ENCODE results near the gene RFC5.
"Not testable (repeated sequence)": the region's sequence is repeated elsewhere in the genome, so short reads cannot be mapped to it uniquely, and the experiment has no call there.

Gene RFC5

DNA sequence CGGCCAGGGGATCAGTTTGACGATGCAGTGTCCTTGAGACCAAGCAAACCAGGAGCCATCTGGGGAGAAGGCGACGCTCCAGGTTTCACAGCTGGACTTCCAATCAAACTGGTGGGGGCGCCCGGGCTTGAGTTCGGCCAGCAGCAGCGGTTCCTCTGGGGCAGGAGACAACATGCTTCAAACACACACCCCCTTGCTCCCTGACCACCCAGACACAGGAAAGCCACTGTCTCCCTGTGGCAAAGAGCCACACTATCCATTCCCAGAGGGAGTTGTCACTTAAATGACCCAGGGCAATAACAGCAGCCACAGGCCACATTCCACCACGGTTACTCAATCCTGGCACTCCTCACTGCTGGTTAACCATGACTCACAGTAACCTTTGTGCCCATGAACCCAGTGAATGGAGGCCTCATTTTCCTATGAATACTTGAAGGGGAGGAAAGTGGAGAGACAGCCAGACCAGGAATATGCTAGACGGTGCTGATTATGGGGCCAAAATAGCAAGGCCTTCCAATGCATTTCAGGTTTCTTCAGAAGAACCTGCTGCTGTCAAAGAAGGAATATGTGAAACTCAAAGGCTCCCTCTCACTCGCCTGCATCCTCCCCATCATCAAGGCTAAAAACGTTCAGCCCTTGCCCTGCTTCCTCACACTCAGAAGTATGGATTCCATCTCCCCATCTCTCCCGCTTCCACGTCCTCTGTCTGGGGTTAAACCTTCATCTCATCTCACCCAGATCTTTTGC lies 36.0 kb downstream of the RFC5 start:
- no peak for DNase-seq (ENCODE audit: low read depth, low spot score)

- no peak for DNase-seq (ENCODE audit: low read depth, low spot score)
Measured at GRCh38 chr12:118053071-118053985, 36.8 kb downstream of the RFC5 start.

- peak; percentile 48 for DNase-seq (ENCODE audit: low read depth, low spot score)
Measured at GRCh38 chr12:118055144-118055557, 38.6 kb downstream of the RFC5 start.

- DNase-seq (ENCODE audit: low read depth, low spot score): no peak
Measured at GRCh38 chr12:118055865-118056773, 39.6 kb downstream of the RFC5 start.

DNA sequence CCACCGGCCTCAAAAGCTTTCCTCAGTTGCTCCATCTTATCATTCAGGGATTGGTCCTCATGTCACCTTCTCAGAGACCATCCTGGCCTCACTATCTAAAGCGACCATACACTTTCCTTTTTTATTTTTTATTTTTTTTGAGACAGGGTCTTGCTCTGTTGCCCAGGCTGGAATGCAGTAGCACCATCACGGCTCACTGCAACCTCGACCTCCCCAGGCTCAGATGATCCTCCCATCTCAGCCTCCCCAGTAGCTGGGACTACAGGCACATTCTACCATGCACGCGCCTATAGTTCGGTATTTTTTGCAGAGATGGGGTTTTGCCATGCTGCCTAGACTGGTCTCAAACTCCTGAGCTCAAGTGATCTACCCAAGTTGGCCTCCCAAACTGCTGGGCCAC lies 41.7 kb downstream of the RFC5 start:
- DNase-seq (ENCODE audit: low read depth, low spot score): no peak

- no peak for DNase-seq (ENCODE audit: low read depth, low spot score)
Measured at GRCh38 chr12:118058881-118059280, 42.4 kb downstream of the RFC5 start.

DNA sequence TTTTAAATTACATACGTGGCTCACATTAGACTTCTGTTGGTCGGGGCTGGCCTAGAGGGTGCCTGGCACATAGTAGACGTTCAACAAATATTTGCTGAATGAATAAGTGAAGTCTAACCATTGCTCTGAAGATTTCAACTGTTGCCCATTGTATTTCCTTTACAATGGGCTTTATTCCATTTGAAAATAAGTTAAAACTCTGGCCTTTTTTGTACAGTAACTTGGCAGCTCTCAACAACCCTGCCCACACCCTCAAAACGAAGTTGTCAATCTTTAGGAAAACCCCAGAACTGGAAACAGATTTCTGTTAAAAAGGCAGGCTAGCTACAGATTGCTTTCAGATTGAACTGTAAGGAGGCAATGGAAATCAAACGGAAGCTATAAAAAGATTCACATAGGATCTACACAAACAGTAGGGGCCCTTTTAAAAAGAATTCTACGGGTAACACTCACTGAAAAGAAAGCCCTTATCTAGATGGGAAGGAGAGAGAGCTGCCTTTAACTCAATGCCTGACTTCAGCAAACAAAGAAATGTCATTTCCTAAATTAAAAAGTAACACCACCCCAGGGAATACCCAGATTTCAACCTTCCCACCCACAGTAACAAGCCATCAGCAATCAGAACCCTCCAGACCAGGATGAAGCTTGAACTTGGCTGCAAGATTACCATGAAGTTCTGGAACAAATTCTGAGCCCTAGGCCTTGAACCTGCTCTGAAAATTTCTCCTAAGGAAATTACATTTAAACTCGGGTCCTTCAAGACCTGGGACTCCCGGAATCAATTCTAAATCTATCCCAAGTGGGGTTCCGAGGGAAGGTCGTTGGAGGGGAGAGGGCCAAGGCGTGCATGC lies 43.1 kb downstream of the RFC5 start:
- DNase-seq (ENCODE audit: low read depth, low spot score): no peak

GRCh38 chr12:118060301-118061010 lies 44.0 kb downstream of the RFC5 start:
- no peak for DNase-seq (ENCODE audit: low read depth, low spot score)

DNA sequence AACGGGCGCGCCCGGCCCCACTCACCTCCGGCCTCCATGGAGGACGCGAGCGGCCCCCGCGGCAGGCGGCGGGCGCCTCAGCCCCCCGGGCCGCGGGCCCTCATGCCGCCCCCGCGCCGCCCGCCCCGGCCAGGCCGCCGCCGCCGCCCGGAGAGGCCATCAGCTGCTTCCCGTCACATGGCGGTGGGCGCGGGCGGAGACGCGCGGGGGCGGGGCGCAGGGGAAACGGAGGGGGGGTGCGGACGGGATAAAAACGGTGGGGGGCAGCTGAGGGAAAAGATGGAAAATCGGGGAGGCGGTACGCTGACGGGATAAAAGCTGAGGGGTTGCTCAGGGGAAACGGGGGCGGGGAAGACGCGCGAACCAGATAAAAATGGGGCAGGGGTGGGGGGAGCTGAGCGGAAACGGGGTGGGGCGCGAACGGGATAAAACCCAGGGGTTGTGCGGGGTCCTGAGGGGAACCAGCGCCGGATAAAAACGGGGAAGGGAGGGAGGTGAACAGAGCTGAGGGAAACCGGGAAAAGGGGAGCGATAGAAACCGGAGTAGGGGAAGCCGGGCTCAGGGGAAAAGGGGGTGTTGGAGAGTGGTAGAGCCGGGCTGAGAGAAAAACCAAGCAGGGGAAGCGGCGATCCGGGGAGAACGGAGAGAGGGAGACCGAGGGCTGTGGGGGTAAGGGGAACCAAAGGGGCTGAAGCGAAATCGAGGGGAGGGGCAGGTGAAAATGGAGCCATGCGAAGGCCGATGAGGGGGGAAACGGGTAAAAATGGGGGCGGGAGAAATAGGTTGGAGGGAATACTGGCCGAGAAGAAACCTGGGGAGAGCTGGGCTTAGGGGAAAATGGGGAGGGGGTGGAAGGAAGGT lies 44.7 kb downstream of the RFC5 start, which contains the start of gene WSB2:
TSS of gene WSB2 (minus strand) at position 169 of the 862 bp plus-strand sequence. CDS start at position 38, 131 bp downstream.
- peak; percentile 7 for DNase-seq (ENCODE audit: low read depth, low spot score)

DNA sequence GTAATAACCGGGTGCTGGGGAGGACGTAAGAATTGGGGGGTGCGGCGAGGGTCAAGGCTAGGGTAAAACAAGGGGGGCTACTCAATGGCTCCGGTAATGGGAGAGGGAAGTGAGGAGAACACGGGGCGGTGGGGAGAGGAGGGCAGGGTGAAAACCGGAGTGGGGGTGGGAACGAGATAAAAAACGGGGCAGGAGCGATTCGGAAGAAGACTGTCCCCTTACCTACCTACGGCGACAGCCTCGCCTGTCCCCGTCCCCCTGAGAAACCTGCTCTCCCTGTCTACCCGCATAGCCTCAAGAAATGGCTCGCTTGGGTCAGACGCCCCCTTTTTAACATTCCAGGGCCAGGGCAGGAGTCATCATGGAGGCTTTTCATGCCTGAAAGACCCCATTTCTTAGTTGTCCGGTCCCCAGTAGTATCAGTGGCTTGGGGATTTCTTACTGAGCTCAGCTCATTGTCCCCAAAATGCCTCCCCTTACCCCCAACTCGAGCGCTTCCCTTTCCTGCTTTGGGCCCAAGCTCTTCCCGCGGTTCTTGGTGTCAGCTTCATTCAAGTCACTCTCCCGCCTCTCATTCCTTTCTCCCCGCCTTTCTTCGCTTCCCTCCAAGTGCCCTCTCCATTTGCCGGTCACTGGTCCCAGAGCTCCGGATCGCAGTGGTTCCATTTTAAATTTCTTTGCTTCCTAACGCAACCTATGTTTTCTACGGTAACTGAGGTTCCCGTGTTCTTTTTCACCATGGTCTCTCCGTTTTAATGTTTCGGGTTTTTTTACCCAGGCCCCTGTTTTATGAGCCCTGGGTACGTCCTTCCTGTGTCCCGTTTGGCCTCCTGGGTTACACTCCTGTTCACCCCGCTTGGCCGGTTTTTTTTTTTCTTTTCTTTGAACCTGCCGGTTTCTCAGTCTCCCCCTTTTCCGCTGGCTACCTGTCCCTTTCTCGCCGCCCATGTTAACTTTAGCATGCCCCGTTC lies 45.7 kb downstream of the RFC5 start:
- no peak for DNase-seq (ENCODE audit: low read depth, low spot score)

DNA sequence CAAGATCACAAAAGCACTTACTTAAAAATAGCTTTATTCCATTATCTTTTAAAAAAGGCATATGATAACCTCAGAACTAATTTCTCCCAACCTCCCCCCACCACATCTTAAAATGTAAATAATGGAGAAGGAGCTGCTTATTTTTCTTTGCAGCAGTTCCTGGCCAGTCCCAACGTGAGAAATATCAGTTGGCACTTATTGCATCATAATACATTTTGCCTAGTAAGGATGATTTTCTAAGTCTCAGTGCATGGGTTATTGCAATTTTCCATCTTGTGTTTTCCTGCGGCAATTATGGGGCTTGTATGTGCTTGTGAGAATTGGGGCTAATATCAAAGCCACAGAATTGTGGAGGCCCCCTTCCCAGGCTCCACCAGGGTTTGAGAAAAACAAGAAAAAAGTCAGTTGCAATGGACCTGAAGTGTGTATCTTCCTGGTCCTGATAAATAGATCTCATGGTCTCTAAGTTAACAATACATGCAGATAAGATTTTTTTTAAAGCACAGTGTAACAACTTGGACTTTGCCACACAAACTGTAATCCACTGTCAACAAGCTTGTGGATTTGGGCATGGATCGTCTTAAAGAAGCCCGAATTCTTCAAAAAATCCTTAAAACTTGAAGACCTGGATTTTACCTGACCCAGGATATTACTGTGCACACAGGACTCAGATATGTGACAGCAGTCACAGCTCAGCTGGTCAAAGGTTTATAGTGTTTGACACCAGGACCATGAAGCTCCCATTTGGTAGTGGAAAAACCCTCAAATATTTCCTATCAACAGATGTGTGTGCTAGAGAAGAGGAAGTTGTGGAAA lies 47.3 kb downstream of the RFC5 start:
- no peak for DNase-seq (ENCODE audit: low read depth, low spot score)

- no peak for DNase-seq (ENCODE audit: low read depth, low spot score)
Measured at GRCh38 chr12:118064608-118065007, 48.1 kb downstream of the RFC5 start.

DNA sequence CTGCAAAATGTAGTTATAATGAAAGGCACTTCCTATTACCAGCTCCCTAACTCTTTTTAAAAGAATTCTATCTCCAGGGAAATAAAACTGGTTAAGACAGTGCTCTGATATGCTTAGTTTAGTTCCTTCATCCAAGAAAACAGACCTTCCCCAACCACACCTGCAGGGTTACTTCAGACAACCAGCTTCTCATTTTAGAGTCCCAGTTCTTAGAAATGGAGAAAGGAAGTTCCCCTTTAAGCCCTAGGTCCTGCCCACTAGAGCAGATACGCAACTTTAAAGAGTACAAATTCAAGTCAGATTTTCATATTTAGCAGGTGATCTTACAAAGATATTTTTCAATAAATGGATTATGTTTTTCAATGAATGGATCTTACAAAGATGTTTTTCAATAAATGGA lies 48.9 kb downstream of the RFC5 start:
- no peak for DNase-seq (ENCODE audit: low read depth, low spot score)

DNA sequence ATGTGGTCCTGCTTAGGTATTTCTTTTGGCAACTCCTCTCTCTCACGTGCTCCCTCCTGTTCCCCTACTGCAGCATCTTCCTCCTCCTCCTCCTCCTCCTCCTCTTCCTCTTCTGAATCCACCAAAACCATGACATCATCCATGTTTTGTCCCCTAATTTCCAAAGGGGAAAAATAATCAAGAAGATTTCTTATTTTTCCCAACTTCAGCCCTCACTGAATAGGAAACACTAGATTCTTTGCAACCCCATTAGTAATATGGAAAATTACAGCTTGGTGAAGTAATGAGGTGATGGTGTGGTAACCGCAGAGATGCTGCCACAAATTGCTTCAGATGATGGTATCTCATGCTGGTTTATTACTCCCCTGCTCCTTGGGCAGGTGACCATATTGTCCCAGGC lies 51.9 kb downstream of the RFC5 start:
- no peak for DNase-seq (ENCODE audit: low read depth, low spot score)

- DNase-seq (ENCODE audit: low read depth, low spot score): no peak
Measured at GRCh38 chr12:118070650-118071049, 54.1 kb downstream of the RFC5 start.

DNA sequence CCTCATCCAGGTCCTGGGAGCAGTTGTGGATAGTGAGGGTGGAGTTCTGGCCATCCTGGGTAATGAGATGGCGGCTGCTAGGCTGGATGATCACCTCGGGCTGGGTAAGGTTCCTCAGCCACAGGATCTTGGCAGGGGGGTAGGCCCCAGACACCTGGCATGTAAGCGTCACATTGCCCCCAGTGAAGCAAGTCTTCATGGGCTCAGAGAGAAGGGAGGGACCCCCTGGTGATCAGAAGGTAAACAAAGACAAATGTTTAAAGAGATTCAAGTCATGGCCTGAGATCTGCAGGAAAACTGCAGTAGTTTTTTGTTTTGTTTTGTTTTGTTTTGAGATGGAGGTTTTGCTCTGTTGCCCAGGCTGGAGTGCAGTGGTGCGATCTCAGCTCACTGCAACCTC lies 57.3 kb downstream of the RFC5 start:
- DNase-seq (ENCODE audit: low read depth, low spot score): no peak

- not testable (repeated sequence) for DNase-seq (ENCODE audit: low read depth, low spot score)
Measured at GRCh38 chr12:118081521-118081920, 65.0 kb downstream of the RFC5 start.
